Measurements from ENCODE around the gene CROCC. TPM values are rescaled to one million over a fixed set of nuclear protein-coding genes. Genes with fewer than 3 reads are reported as not detected.
A peak's percentile ranks its signal among the peaks of the same experiment; 100 is the strongest.

CROCC gene
- total RNA-seq, 2 experiments from 2014 or later: 36.3 to 54.1 TPM

- no peaks in the 10 kb centered on the region for H4K20me1 ChIP-seq (ENCODE audit: insufficient read depth, low read length)
- no peak overlapping the region for H3K27ac ChIP-seq (ENCODE audit: low read depth, low read length, poor library complexity, severe bottlenecking)
- peaks cover 16% of the 10 kb centered on the region for H3K36me3 ChIP-seq (ENCODE audit: insufficient read depth, low read length)
- DNase-seq (ENCODE audit: low spot score): no peak
- H3K4me2 ChIP-seq (ENCODE audit: low read length): no peak overlapping the region
- H3K4me3 ChIP-seq (ENCODE audit: low read depth, low read length, poor library complexity, severe bottlenecking): no peak overlapping the region
- no peak overlapping the region for H2AFZ ChIP-seq (ENCODE audit: low read length)
- no peaks in the 10 kb centered on the region for H3K79me2 ChIP-seq (ENCODE audit: insufficient read depth, low read depth, low read length)
- no TSS peak for BruUV-seq (replicated peaks)
- H3K4me1 ChIP-seq (ENCODE audit: insufficient read depth, low read length, poor library complexity, severe bottlenecking): no peaks in the 10 kb centered on the region
- ChIA-PET POLR2A (no interaction called here), CTCF (ENCODE audit: unreplicated experiment) (no interaction called here)
- TF ChIP-seq EZH2phosphoT487 (IDR thresholded peaks at IDR 0.05; ENCODE audit: borderline replicate concordance, low read depth, low read length) (no peak), CTCF (conservative IDR thresholded peaks at IDR 0.05; ENCODE audit: low read length) (no peak)
- no peaks in the 10 kb centered on the region for H3K9me2 ChIP-seq (ENCODE audit: insufficient read depth, low read length)
- H3K9me3 ChIP-seq (ENCODE audit: low read length): no peaks in the 10 kb centered on the region
- intact Hi-C loops (cut with micrococcal nuclease; ENCODE audit: unreplicated experiment): no loop called here
Observed at GRCh38 chr1:16998589-16998988, 76.9 kb downstream of the CROCC start.

GRCh38 chr1:16999863-17000262 lies 78.1 kb downstream of the CROCC start:
- no peak overlapping the region for H2AFZ ChIP-seq (ENCODE audit: low read length)
- no peaks in the 10 kb centered on the region for H3K4me1 ChIP-seq (ENCODE audit: insufficient read depth, low read length, poor library complexity, severe bottlenecking)
- no peaks in the 10 kb centered on the region for H3K9me2 ChIP-seq (ENCODE audit: insufficient read depth, low read length)
- H4K20me1 ChIP-seq (ENCODE audit: insufficient read depth, low read length): no peaks in the 10 kb centered on the region
- intact Hi-C loops (cut with micrococcal nuclease; ENCODE audit: unreplicated experiment): no loop called here
- peaks cover 24% of the 10 kb centered on the region for H3K36me3 ChIP-seq (ENCODE audit: insufficient read depth, low read length)
- no peaks in the 10 kb centered on the region for H3K79me2 ChIP-seq (ENCODE audit: insufficient read depth, low read depth, low read length)
- H3K4me2 ChIP-seq (ENCODE audit: low read length): no peak overlapping the region
- CTCF ChIA-PET (ENCODE audit: unreplicated experiment): no interaction called here
- TF ChIP-seq EZH2phosphoT487 (IDR thresholded peaks at IDR 0.05; ENCODE audit: borderline replicate concordance, low read depth, low read length) (no peak), CTCF (conservative IDR thresholded peaks at IDR 0.05; ENCODE audit: low read length) (peak; percentile 30; the same call in 1 of the 2 replicates)
- H3K4me3 ChIP-seq (ENCODE audit: low read depth, low read length, poor library complexity, severe bottlenecking): no peak overlapping the region
- no peak for DNase-seq (ENCODE audit: low spot score)
- POLR2A ChIA-PET: no interaction called here
- H3K27ac ChIP-seq (ENCODE audit: low read depth, low read length, poor library complexity, severe bottlenecking): no peak overlapping the region
- no TSS peak for BruUV-seq (replicated peaks)
- no peaks in the 10 kb centered on the region for H3K9me3 ChIP-seq (ENCODE audit: low read length)

GRCh38 chr1:17001760-17002523 lies 80.2 kb downstream of the CROCC start:
- H3K4me2 ChIP-seq (ENCODE audit: low read length): no peak overlapping the region
- ChIA-PET CTCF (ENCODE audit: unreplicated experiment) (interaction anchor here (0.6 kb wide), 1 partner anchor 15 kb away, joined by 3 read pairs; no protein-coding TSS in a partner anchor), POLR2A (no interaction called here)
- no peaks in the 10 kb centered on the region for H3K9me3 ChIP-seq (ENCODE audit: low read length)
- intact Hi-C loops (cut with micrococcal nuclease; ENCODE audit: unreplicated experiment): no loop called here
- no peak overlapping the region for H3K4me3 ChIP-seq (ENCODE audit: low read depth, low read length, poor library complexity, severe bottlenecking)
- H3K4me1 ChIP-seq (ENCODE audit: insufficient read depth, low read length, poor library complexity, severe bottlenecking): no peaks in the 10 kb centered on the region
- H4K20me1 ChIP-seq (ENCODE audit: insufficient read depth, low read length): no peaks in the 10 kb centered on the region
- H3K9me2 ChIP-seq (ENCODE audit: insufficient read depth, low read length): no peaks in the 10 kb centered on the region
- H2AFZ ChIP-seq (ENCODE audit: low read length): no peak overlapping the region
- no peak for DNase-seq (ENCODE audit: low spot score)
- no peak overlapping the region for H3K27ac ChIP-seq (ENCODE audit: low read depth, low read length, poor library complexity, severe bottlenecking)
- no TSS peak for BruUV-seq (replicated peaks)
- TF ChIP-seq CTCF (conservative IDR thresholded peaks at IDR 0.05; ENCODE audit: low read length) (no peak), EZH2phosphoT487 (IDR thresholded peaks at IDR 0.05; ENCODE audit: borderline replicate concordance, low read depth, low read length) (no peak)
- no peaks in the 10 kb centered on the region for H3K79me2 ChIP-seq (ENCODE audit: insufficient read depth, low read depth, low read length)
- peaks cover 18% of the 10 kb centered on the region for H3K36me3 ChIP-seq (ENCODE audit: insufficient read depth, low read length)
